Body of pancreas (tissue), 4 donors: ENCODE data around the gene NCAM2. TPM values are rescaled to one million over a fixed set of nuclear protein-coding genes. Genes with fewer than 3 reads are reported as not detected.

Experiments
- ATAC-seq: fragments of 150-250 bp; one replicate; pipeline ENCODE4 v1.9.1; 2016
- DNase-seq, 4 donors: peaks; one replicate each; pipeline ENCODE4 v3.0.0-alpha.2; 2019
- H3K27ac ChIP-seq, 4 donors: fragments of 200-600 bp; sonication (generic); 1 replicate in 3 of 4; 2 replicates in 1 of 4; pipeline versions ENCODE4 v1.5.1 to v1.6.1; 2016 to 2019; ENCODE audit warnings: mild to moderate bottlenecking in 1 of 4, mixed read lengths in 1 of 4, moderate library complexity in 1 of 4
- H3K27me3 ChIP-seq, 2 donors: fragments of 200-600 bp; sonication (generic); one replicate each; pipeline ENCODE4 v1.6.0; 2016; ENCODE audit warnings: mild to moderate bottlenecking in 1 of 2
- H3K36me3 ChIP-seq, 2 donors: fragments of 200-600 bp; sonication (generic); replicated peaks in 1 of 2; 2 replicates each; pipeline ENCODE4 v1.5.1; 2016; ENCODE audit warnings: low read depth in 2 of 2; ENCODE audit not compliant: insufficient read depth in 1 of 2
- H3K4me1 ChIP-seq: fragments of 200-600 bp; sonication (generic); one replicate; pipeline ENCODE4 v1.6.0; 2016
- H3K4me3 ChIP-seq, 2 donors: fragments of 200-600 bp; sonication (generic); 1 replicate in 1 of 2; 2 replicates in 1 of 2; pipeline ENCODE4 v1.5.1; 2016 to 2019
- H3K9me3 ChIP-seq, 3 donors: fragments of 200-600 bp; sonication (generic); 1 replicate in 2 of 3; 2 replicates in 1 of 3; pipeline ENCODE4 v1.5.1; 2016
- CTCF ChIP-seq, 7 experiments: fragments of 450-650 bp in 4 of 7; fragments of 200-600 bp in 3 of 7; sonication (generic) in 3 of 7; IDR thresholded peaks; one replicate each; pipeline ENCODE4 v1.5.1; 2016 to 2019; ENCODE audit warnings: antibody characterized with exemption in 7 of 7
- POLR2A ChIP-seq, 3 donors: fragments of 450-650 bp; IDR thresholded peaks; one replicate each; pipeline ENCODE4 v1.6.1; 2016; ENCODE audit warnings: antibody characterized with exemption in 3 of 3, mild to moderate bottlenecking in 2 of 3
- WGBS, 2 donors: methylation state at CpG; one replicate each; pipeline ENCODE4 v1.1.5; 2017; 5-methylcytosine and 5-hydroxymethylcytosine counted together
- intact Hi-C: fragments of 100-400 bp; cut with DNase I; formaldehyde crosslinking; loops from one replicate; pipeline ENCODE4 v1.15.1; 2023
- total RNA-seq, 2 donors: library from RNA; depleted of rRNA; stranded (reverse); fragments of >200 nt; gene quantifications; one replicate each; pipeline ENCODE4 v1.1.0, GENCODE V29; 2016

The NCAM2 gene
- total RNA-seq, 2 donors from 2014 or later, result under 0.01 to 0.26 TPM

DNA sequence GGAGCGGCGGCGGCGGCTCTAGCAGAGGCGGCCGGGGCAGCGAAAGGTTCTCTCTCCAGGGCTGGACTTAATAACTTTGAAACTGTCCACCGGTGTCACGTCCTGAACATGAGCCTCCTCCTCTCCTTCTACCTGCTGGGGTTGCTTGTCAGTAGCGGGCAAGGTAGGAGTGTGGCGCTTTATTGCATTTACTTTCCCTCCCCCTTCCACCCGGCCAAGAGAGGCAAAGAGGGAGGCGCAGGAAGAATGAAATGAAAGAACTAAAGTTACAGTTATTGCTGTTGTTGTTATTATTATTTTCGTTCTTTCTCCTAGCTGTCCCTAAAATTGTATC lies 214 bp downstream of the NCAM2 start:
- ATAC-seq, result peak; percentile 56
- WGBS, 2 donors, result 0 to 1% methylated on average over 7 to 14 of the region's 14 CpGs
- no peaks in the 10 kb centered on the region for H3K27me3 ChIP-seq
- intact Hi-C loops, result no loop called here
- peaks cover 16% of the 10 kb centered on the region for H3K4me1 ChIP-seq
- H3K36me3 ChIP-seq, result no peaks in the 10 kb centered on the region
- H3K4me3 ChIP-seq, result peak overlapping the region in 1 of 2 donors; percentile 45
- TF ChIP-seq POLR2A (IDR thresholded peaks at IDR 0.05) (no peak), CTCF (IDR thresholded peaks at IDR 0.05) (no peak)
- no peak overlapping the region for H3K27ac ChIP-seq
- no peak for DNase-seq
- no peaks in the 10 kb centered on the region for H3K9me3 ChIP-seq

GRCh38 chr21:20998886-20999285 lies 677 bp downstream of the NCAM2 start:
- Histone ChIP-seq H3K4me1 (peaks cover 16% of the 10 kb centered on the region), H3K4me3 (peak overlapping the region in 1 of 2 donors; percentile 45), H3K27ac (no peak overlapping the region), H3K9me3 (no peaks in the 10 kb centered on the region), H3K27me3 (no peaks in the 10 kb centered on the region), H3K36me3 (no peaks in the 10 kb centered on the region)
- intact Hi-C loops, result no loop called here
- WGBS, 2 donors, result 11 to 22% methylated on average over 5 of the region's 5 CpGs
- ATAC-seq, result no peak
- TF ChIP-seq CTCF (IDR thresholded peaks at IDR 0.05) (no peak), POLR2A (IDR thresholded peaks at IDR 0.05) (no peak)
- no peak for DNase-seq

DNA sequence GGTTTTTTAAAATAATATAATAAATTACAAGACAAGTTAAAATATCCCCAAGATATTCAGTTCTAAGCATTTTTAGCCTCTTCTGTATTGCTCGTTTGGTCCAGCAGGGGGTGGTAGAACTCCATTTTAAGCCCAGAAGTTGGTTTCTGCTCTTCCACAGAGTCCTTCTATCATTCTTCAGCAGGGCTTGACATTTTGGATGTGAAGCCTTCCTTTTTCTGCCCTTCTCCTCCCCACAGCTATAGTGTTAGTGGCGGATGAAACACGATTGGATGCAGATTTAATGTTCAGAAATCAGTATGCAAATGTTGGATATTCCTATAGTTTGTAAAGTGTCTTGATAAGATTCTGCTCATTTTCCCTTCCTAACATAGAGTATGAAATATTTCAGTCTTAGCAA lies 1.4 kb downstream of the NCAM2 start:
- Histone ChIP-seq H3K4me1 (peaks cover 16% of the 10 kb centered on the region), H3K27me3 (no peaks in the 10 kb centered on the region), H3K36me3 (no peaks in the 10 kb centered on the region), H3K9me3 (no peaks in the 10 kb centered on the region), H3K27ac (no peak overlapping the region), H3K4me3 (no peak overlapping the region)
- ATAC-seq, result no peak
- peak in 3 of 4 donors; percentile 14 to 54 (median 29) for DNase-seq
- intact Hi-C loops, result no loop called here
- WGBS, 2 donors, result 15 to 20% methylated on average over 3 of the region's 3 CpGs
- TF ChIP-seq CTCF (IDR thresholded peaks at IDR 0.05) (peak; percentile 30 to 69 (median 57)), POLR2A (IDR thresholded peaks at IDR 0.05) (no peak)

DNA sequence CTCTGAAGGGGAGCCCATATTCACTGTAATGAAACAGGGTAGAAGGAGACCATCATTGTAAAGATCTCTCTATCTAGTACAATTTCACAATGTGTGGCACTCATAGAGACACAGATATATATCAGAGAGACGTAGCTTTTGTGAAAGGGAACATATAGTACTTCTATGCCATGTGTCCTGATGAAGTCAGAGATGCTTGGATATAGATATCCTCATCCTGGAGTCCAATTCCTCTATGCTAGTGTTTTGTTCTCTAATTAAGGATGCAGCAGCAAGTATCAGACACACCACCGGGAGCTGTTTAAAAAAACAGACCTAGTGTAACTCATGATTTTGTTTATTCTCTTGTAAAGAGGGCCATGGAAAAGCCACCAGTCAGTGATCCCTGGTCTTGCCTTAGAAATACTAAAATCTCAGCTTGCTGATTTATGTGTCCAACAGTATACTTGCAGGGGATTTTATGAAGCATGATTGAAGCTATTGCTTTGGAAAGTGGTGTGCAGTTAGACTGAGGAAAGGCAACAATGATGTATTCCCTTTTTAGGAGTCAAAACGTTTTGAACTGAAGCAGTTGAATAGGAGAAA lies 2.5 kb downstream of the NCAM2 start:
- no peak for TF ChIP-seq CTCF (IDR thresholded peaks at IDR 0.05)
- TF ChIP-seq POLR2A (IDR thresholded peaks at IDR 0.05), result no peak
- no peak for DNase-seq
- 48 to 52% methylated on average over 3 of the region's 3 CpGs for WGBS, 2 donors
- H3K36me3 ChIP-seq, result no peaks in the 10 kb centered on the region
- no peaks in the 10 kb centered on the region for H3K27me3 ChIP-seq
- H3K4me3 ChIP-seq, result no peak overlapping the region
- intact Hi-C loops, result no loop called here
- no peak overlapping the region for H3K27ac ChIP-seq
- ATAC-seq, result no peak
- H3K4me1 ChIP-seq, result peaks cover 16% of the 10 kb centered on the region
- H3K9me3 ChIP-seq, result no peaks in the 10 kb centered on the region

DNA sequence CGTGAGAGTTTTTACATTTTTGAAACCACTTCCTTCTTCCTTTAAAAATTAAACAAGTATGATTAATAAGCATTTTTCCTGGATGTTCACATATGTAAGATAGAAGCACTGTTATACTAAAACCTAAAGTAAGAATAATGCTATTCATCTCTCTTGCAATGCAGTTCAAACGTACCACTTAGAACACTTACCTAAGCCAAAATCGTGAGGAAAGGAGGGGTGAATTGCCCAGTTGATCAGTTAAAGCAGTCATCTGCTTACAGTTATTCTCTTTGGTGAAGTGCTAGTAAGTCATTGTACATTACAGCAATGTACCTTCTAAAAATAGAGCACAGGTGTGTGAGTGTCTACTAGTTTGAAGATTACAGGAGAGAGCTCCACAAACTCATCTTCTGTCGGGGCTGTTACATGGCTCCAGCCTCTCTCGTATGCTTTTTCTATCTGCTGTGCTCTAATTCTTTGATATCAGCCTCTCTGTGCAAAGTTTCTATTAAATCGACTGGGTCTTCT lies 3.4 kb downstream of the NCAM2 start:
- 41 to 49% methylated on average over 6 of the region's 6 CpGs for WGBS, 2 donors
- DNase-seq (no peak), ATAC-seq (no peak)
- H3K9me3 ChIP-seq, result no peaks in the 10 kb centered on the region
- intact Hi-C loops, result no loop called here
- H3K27me3 ChIP-seq, result no peaks in the 10 kb centered on the region
- TF ChIP-seq POLR2A (IDR thresholded peaks at IDR 0.05) (no peak), CTCF (IDR thresholded peaks at IDR 0.05) (no peak)
- H3K36me3 ChIP-seq, result no peaks in the 10 kb centered on the region
- no peak overlapping the region for H3K4me3 ChIP-seq
- peaks cover 16% of the 10 kb centered on the region for H3K4me1 ChIP-seq
- H3K27ac ChIP-seq, result no peak overlapping the region
